HG03520 (cell line): ENCODE data around the gene COL11A2.

Source experiments
- ATAC-seq: cut with Tn5 transposase; IDR thresholded peaks from one replicate; pipeline ENCODE4 v1.9.1; 2021; ENCODE audit warnings: mild to moderate bottlenecking, moderate library complexity; ENCODE audit not compliant: unreplicated experiment

Gene COL11A2

GRCh38 chr6:33172688-33173534, 19.4 kb downstream of the COL11A2 start:
- ATAC-seq: no peak

GRCh38 chr6:33171880-33172687, 20.2 kb downstream of the COL11A2 start:
- ATAC-seq: no peak

GRCh38 chr6:33171016-33171879, 21.0 kb downstream of the COL11A2 start:
- ATAC-seq: no peak

- ATAC-seq: no peak
These were observed 21.9 kb downstream of the COL11A2 start for GRCh38 chr6:33170176-33171015.

GRCh38 chr6:33169291-33170175, 22.7 kb downstream of the COL11A2 start:
- no peak for ATAC-seq

- no peak for ATAC-seq
These were observed 23.6 kb downstream of the COL11A2 start for GRCh38 chr6:33168639-33169038.

- no peak for ATAC-seq
These were observed 24.0 kb downstream of the COL11A2 start for GRCh38 chr6:33168284-33168601.

GRCh38 chr6:33167374-33168283, 24.6 kb downstream of the COL11A2 start:
- no peak for ATAC-seq

GRCh38 chr6:33166811-33167210, 25.5 kb downstream of the COL11A2 start:
- no peak for ATAC-seq

- ATAC-seq: no peak
These were observed 25.9 kb downstream of the COL11A2 start for GRCh38 chr6:33166363-33166762.

GRCh38 chr6:33165581-33166258, 26.5 kb downstream of the COL11A2 start:
- ATAC-seq: no peak

GRCh38 chr6:33164665-33165373, 27.4 kb downstream of the COL11A2 start:
- no peak for ATAC-seq

- ATAC-seq: no peak
These were observed 28.1 kb downstream of the COL11A2 start for GRCh38 chr6:33164176-33164575.

GRCh38 chr6:33163540-33163939, 28.7 kb downstream of the COL11A2 start:
- ATAC-seq: no peak

GRCh38 chr6:33161354-33162331, 30.6 kb downstream of the COL11A2 start:
- ATAC-seq: no peak
